ENCODE results near the gene LARP1B.
"Not testable (repeated sequence)": the region's sequence is repeated elsewhere in the genome, so short reads cannot be mapped to it uniquely, and the experiment has no call there.

The LARP1B gene

DNA sequence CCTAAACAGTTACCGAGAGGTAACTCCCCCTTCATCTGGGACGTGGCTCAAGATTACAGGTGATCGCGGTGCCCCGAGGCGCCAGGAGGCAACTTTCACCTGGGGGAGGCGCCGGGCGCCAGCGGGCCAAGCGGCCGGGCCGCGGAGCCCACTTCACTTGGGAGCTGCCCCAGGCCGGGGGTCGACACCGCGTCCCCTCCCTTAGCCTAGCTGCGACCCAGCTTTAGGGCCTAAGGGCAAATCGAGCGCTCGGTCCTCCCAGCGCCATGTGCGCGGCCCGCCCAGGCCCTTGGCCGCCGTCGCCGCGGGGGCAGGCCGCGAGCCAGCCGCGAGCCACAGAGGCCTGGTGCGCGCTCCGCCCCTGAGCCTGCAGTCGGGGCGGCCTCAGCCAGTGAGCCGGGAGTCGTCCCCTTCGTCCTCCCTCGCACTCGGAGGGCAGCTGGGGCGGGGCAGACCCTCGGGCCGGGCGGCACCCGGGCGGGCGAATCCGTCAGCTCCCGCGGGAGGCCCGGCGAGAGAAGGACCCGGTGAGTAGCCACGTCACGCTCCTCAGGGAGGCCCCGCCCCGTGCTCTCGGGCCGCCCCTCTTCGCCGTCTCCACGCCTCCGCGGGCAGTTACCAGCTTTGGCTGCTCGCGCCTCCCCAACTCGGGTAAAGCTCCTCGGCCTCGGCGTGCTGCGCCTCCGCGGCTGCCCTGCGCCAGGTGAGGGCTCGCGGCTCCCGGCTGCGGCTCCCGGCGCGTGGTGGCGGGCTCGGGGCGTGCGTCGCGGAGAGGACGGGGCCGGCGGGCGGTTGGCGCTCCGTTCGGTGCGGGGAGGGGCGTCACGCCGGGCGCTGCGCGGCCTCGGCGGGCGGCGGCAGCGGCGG is at the start of gene LARP1B:
TSS of gene LARP1B (plus strand) at position 614 of the 867 bp plus-strand sequence. CDS start 13,640 bp downstream, outside the sequence.
- no peak for DNase-seq

DNA sequence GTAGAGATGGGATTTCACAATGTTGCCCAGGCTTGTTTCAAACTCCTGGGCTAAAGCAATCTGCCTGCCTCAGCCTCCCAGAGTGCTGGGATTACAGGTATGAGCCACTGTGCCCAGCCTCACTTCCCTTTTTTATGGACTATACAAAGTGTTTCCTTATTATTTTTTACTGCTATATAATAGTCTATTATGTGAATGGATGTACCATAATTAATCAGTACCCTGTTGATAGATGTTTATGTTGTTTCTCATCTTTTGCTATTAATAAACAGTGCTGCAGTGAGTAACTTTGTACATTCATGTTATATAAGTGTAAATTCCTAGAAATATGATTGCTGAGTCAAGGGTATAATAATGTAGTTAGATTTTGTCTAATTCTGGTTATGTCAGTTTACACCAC is 35.8 kb upstream of the LARP1B start:
- DNase-seq = no peak

DNA sequence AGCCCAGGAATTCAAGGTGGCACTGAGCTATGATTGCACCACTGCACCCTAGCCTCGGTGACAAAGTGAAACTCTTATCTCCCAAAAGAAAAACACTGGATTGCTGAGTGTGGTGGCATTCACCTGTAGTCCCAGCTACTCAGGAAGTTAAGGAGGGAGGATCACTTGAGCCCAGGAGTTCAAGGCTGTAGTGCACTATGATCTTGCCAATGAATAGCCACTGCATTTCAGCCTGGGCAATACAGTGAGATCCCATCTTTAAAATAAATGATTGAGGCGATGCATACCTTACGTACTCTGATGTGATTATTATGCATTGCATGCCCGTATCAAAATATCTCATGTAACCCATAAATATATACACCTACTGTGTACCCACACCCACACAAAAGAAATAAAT is 31.2 kb upstream of the LARP1B start:
- DNase-seq = no peak

DNA sequence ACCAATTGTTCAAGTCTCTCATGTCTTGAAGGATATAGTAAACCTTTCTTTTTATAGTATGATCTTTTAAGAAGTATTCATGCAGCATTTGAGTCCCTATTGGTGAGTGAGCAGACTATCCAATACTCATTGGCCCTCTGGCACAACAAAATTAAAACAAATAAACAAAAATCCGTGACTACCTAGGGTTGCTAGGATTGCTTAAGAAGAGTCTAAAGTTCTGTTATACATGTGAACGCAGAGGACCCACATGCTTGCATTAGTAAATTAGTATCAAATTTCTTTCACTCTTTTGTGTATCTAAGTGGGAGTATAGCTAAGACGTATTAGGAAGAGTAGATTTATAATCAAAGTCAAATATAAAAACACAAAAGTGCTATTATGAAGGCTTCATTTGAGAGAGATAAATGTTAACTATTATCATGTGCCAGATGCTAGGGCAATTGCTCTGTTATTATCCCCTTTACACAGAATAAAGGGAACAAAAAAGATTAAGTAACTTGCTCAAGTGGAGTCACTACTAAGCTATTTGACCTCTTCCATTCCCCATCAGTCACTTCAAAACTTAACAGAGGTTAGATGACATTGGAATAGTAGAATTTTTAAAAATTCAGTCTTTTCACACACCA is 29.2 kb upstream of the LARP1B start:
- DNase-seq = no peak

DNA sequence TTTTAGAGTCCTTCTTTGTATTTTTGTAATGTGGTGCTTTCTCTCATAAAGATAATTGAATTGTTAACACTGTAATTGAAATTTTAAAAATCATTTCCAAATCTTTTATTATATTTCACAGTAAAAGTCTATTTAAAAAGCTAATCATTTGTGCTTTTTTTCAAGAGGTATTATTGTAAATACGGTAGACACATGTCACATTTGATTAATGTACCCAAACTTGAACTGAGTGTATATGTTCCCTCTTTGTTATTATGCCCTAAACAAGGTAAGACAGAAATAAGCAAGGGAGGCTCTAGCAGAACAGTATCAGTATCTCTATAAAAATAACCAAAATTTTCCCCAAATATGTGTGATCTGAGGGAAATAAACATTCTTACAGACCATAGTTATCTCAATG is 21.5 kb upstream of the LARP1B start:
- DNase-seq = no peak

DNA sequence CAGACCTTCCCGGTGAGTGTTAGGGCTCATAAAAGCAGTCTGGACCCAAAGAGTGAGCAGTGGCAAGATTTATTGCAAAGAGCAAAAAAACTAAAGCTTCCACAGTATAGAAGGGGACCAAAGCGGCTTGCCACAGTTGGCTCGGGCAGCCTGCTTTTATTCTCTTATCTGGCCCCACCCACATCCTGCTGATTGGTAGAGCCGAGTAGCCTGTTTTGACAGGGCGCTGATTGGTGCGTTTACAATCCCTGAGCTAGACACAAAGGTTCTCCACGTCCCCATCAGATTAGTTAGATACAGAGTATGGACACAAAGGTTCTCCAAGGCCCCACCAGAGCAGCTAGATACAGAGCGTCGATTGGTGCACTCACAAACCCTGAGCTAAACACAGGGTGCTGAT is 14.1 kb upstream of the LARP1B start:
- not testable (repeated sequence) for DNase-seq

DNA sequence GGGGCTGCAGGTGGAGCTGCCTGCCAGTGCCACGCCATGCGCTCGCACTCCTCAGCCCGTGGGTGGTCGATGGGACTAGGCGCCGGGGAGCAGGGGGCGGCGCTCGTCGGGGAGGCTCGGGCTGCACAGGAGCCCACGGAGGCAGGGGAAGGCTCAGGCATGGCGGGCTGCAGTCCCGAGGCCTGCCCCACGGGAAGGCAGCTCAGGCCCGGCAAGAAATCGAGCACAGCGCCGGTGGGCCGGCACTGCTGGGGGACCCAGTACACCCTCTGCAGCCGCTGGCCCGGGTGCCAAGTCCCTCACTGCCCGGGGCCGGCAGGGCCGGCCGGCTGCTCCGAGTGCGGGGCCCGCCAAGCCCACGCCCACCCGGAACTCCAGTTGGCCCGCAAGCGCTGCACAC is 13.6 kb upstream of the LARP1B start:
- DNase-seq = not testable (repeated sequence)

DNA sequence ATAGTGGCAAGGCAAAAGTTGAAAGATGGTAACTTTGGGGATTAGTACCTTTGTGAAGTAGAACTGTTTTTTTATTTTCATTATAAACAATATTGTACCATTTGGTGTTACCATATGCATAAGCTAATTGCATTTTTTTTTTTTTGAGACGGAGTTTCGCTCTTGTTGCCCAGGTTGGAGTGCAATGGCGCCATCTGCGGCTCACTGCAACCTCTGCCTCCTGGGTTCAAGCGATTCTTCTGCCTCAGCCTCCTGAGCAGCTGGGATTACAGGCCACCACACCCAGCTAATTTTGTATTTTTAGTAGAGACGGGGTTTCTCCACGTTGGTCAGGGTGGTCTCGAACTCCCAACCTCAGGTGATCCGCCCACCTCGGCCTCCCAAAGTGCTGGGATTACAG is 9.9 kb upstream of the LARP1B start:
- DNase-seq = not testable (repeated sequence)

DNA sequence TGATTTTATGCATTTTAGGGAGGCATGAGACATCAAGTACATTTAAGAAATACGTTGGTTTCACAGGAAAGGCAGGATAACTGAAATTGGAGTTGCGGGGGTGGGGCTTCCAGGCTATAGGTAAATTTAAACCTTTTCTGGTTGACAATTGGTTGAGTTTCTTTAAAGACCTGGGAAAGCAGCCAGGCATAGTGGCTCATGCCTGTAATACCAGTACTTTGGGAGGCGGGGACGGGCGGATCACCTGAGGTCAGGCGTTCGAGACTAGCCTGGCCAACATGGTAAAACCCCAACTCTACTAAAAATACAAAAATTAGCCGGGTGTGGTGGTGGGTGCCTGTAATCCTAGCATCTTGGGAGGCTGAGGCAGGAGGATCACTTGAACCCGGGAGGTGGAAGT is 6.2 kb upstream of the LARP1B start:
- not testable (repeated sequence) for DNase-seq

DNA sequence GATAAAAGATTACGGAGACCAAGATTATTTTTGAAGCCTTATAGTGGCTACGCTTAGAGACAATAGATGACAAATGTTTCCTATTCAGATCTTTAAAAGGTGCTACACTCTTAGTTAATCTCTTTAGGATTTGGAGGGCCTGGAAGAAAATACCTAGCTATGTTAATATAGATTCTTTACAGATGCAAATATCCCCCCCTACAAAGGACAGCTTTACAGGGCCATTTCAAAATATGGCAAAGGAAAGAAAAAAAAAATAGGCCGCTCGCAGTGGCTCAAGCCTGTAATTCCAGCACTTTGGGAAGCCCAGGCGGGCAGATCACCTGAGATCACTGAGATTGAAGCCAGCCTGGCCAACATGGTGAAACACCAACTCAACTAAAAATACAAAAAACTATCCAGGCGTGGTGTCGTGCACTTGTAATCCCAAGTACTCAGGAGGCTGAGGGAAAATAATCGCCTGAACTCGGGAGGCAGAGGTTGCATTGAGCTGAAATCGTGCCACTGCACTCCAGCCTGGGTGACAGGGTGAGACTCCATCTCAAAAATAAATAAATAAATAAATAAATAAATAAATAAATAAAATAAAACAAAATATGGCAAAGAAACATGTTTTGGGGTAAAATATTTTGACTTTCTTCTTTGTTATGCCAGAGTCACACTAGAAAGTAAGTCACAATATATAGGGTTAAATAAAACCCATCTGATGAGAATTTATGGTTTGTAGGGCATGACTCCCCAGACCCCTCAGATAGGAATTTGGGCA is 5.5 kb upstream of the LARP1B start:
- not testable (repeated sequence) for DNase-seq

DNA sequence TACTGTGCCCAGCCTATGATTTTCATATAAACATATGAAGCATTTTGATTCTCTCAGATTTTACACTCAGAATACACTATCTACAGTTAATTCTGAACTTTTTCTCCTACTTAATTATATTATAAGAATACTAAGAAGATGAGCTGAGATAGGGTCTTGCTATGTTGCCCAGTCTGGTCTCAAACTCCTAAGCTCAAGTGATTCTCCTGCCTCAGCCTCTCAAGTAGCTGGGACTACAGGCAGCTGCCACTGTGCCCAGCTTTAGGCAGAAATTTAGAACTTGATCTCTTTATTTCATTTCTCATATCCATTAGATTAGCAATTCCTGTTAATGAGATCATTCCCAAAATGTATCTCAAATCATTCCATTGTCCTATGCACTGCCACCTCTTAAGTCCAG is 4.7 kb upstream of the LARP1B start:
- no peak for DNase-seq

DNA sequence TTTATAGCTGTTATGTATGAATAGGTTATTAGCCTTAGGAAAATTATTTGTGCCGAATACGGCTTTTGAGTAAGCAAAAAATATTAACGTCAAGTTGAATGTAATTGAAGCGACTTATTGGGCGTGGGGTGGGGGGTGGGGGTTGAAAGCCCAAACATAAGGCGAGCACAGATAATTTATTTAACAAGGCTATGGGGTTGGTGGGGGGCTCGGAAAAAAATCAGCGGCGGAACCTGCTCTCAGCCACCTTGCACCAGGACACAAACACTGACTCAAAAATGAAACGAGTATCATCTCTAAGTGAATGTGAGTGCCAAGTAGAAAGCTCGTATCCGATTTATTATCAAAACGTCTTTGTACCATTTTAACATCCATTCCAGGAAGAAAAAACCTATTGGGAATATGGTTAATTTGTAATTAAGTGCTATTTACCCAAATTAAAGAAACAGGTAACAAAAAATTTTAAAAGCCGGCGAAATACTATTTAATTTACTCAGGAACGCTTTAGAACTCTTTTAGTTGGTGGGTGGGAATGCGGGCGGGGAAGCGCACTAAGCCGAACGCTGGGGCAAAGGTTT is 902 bp upstream of the LARP1B start:
- no peak for DNase-seq

DNA sequence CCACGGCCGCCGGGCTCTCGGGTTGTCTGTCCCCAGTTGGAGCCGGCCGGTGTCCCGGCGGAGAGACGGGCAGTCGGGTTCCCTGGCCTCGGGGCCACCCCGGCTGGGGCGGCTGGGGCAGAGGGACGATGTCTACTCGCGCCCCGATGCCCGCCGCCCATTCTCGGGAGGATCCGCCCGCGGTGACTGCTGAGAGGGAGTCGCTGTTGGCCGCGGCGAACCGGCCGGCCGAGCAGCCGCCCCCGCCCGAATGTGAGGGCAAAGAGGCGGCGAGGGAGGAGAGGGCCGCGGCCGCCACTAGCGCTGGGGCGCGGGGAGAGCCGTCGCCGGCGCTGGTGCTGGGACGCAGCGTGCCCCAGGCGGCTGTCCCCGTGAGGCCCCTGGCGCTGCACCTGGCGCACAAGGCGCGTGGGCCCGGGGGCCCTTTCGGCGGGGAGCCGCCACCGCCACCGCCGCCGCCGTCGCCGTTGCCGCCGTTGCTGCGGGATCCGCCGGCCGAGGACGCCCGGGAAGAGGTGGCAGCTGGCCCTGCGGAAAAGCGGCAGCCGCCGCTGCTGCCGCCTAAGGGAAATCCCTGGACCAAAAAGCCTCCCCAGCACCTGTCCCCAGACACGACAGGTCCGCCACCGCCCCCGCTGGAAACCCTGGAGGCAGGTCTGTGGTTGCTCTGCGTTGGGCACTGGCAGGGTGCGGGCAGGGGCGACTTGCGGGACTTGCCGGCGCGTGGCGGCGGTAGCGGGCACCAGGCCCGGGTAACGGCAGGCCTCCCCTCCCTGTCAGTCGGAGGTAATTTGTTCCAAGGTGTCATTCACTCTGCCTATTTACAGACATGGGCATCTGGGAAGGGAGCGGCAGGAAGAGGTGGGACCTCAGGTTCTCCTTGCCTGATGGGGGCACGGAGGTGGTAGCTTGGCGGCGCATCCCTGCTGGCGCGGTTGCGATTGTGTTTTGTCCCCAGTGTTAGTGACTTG is 739 bp downstream of the LARP1B start:
- peak; percentile 21 for DNase-seq

DNA sequence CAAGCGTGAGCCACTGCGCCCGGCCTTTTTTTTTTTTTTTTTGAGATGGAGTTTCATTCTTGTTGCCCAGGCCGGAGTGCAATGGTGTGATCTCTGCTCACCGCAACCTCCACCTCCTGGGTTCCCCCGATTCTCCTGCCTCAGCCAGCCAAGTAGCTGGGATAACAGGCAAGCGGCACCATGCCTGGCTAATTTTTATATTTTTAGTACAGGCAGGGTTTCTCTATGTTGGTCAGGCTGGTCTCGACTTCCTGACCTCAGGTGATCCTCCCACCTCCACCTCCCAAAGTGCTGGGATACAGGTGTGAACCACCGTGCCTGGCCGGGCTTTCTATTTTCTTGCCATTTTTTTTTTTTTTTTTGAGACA is 5.3 kb downstream of the LARP1B start:
- not testable (repeated sequence) for DNase-seq

DNA sequence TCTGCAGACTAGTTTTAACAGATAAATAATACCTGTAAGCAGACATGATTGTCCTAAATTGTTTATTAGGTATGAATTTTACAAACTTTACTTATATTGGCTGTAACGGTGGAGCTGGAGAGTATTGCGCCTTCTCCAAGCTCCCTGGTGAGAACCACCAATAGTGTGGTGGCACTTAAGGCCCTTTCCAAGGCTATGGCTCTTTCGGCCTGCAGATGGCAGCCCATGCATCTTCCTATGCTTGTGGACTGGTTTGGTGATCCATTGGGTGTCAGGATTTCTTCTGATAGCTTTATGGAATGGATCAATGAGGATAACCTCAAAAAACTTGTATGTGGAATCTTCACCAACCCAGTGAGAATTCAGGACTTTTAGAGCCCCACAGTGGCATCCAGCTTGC is 7.8 kb downstream of the LARP1B start:
- DNase-seq = no peak

DNA sequence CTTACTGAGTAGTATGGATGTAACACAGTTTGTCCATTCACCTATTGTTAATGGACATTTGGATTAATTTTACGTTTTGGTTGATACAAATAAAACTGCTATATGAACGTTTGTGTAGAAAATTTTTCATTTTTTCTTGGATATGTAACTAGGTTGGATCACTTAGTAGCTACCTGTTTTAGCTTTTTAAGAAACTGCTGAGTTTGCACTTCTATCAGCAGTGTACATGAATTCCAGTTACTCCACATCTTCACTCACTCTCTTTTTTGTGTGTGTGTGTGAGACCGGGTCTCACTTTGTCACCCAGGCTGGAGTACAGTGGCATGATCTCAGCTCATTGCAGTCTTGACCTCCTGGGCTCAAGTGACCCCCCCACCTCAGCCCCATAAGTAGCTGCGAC is 15.4 kb downstream of the LARP1B start:
- DNase-seq = no peak

DNA sequence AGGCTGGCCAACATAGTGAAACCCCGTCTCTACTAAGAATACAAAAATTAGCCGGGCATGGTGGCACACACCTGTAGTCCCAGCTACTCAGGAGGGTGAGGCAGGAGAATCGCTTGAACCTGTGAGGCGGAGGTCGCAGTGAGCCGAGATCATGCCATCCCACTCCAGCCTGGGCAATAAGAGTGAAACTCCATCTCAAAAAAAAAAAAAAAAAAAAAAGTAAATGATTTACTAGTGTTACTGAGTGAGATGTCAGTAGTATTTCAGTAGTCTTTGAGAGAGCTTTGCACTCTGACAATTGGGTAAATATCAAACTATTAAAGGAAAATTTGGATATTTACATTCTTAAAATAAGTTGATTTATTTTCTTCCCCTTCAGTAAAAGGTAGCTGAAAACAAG is 34.2 kb downstream of the LARP1B start:
- not testable (repeated sequence) for DNase-seq

DNA sequence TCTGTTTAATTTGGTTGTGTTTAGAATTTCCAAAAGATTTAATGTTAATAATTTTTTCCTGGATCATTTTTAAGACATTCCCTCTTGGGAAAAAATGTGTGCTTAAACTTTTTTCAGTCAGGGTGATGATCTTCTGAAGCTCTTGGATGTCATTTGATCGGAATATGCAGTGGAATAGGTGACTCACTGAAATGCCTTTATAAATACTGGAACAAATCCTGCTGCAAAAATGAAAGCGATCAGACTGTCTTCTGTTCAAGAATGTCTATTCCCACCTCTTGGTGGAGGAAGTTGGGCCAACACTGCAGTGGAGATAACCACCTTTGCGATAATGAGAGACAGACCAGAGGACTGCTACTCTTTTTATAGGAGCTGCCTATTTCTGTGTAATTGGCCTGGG is 46.7 kb downstream of the LARP1B start:
- DNase-seq = no peak

DNA sequence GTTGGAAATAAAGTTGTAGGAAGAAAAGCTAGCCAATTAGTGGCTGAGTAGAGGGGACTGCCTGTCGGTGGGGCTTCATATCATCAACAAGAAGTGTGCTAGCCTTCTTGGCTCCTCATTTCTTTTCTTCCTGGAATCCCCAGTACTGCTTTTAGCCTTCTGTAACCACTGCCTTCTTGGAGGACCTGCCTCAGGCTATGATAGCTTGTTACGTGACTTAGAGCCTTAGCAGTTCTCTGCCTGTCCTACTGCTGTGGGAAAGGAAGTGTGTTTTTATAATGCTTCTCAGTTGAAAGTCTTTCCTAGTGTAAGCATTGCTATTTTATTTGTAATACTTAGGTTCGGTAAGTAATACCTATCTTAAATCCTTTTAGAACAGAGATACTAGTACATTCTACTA is 61.9 kb downstream of the LARP1B start:
- DNase-seq = no peak

DNA sequence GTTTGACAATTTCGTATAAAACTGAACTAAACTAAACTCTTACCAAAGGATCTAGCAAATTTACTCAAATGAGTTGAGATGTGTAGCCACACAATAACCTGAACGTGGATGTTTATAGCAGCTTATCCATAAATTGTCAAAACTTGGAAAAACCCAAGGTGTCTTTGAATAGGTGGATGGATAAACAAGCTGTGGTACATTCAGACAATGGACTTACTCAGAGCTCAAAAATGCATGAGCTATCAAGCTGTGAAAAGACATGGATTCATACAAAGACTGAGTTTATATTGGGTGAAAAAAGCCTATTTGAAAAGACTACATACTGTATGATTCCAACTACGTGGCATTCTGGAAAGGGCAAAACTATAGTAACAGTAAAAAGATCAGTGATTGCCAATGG is 69.5 kb downstream of the LARP1B start:
- DNase-seq = no peak

DNA sequence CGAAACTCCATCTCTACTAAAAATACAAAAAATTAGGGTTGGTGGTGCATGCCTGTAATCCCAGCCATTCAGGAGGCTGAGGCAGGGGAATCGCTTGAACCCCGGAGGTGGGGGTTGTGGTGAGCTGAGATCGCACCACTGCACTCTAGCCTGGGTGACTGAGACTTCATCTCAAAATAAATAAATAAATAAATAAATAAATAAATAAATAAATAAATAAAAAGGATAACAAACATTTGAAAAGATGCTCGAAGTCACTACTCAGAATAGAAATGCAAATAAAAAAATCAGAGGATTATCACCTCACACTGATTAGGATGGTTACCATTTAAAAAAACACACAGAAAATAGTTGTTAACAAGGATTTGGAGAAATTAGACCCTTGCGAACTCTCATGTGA is 73.8 kb downstream of the LARP1B start:
- no peak for DNase-seq

DNA sequence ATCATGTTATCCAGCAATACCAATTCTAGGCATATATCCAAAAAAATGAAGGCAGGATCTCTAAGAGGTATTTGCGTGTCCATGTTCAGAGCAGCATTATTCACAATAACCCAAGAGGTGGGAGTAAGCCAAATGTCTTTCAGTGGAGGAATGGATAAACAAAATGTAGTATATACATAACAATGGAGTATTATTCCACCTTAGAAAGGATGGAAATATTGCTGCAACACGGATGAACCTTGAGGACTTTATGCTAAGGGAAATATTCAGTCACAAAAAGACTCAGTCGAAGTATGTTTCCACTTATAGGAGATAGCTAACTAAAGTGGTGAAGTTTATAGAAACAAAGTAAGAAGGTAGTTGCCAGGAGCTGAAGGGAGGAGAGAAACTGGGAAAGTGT is 74.3 kb downstream of the LARP1B start:
- DNase-seq = no peak
